Upper lobe of left lung (tissue), 6 donors: ENCODE results near the gene LYSMD2. TPM values are rescaled to one million over a fixed set of nuclear protein-coding genes. Genes with fewer than 3 reads are reported as not detected.

ENCODE experiments used
- ATAC-seq, 2 donors: fragments of 200-7000 bp; cut with Tn5 transposase; one replicate each; pipeline ENCODE4 v1.9.1; 2022; ENCODE audit warnings: mild to moderate bottlenecking in 2 of 2, moderate library complexity in 2 of 2; ENCODE audit not compliant: low FRiP score in 2 of 2
- DNase-seq, 2 donors: peaks; one replicate each; pipeline ENCODE4 v3.0.0-alpha.2; 2019 to 2020
- H3K27ac ChIP-seq, 4 donors: fragments of 200-600 bp; sonication (generic); one replicate each; pipeline ENCODE4 v1.5.1; 2016 to 2019
- H3K27me3 ChIP-seq, 4 donors: fragments of 200-600 bp; sonication (generic); one replicate each; pipeline ENCODE4 v1.5.1; 2017 to 2019
- H3K36me3 ChIP-seq, 4 donors: fragments of 200-600 bp; sonication (generic); one replicate each; pipeline ENCODE4 v1.5.1; 2016 to 2019
- H3K4me1 ChIP-seq, 4 donors: fragments of 200-600 bp; sonication (generic); one replicate each; pipeline ENCODE4 v1.5.1; 2018 to 2019
- H3K4me3 ChIP-seq, 4 donors: fragments of 200-600 bp; sonication (generic); one replicate each; pipeline ENCODE4 v1.5.1; 2017 to 2019; ENCODE audit warnings: mild to moderate bottlenecking in 2 of 4, moderate library complexity in 1 of 4
- H3K9me3 ChIP-seq, 4 donors: fragments of 200-600 bp; sonication (generic); one replicate each; pipeline ENCODE4 v1.5.1; 2018 to 2019
- EP300 ChIP-seq, 4 donors: sonication (generic); formaldehyde crosslinking; IDR thresholded peaks; one replicate each; pipeline ENCODE4 v1.5.1; 2017; ENCODE audit warnings: antibody characterized with exemption in 4 of 4, control low read depth in 2 of 4
- POLR2A ChIP-seq, 4 donors: fragments of 450-650 bp; IDR thresholded peaks; one replicate each; pipeline ENCODE4 v1.5.1; 2016 to 2017; ENCODE audit warnings: antibody characterized with exemption in 4 of 4, mild to moderate bottlenecking in 2 of 4
- POLR2AphosphoS5 ChIP-seq, 2 donors: sonication (generic); formaldehyde crosslinking; IDR thresholded peaks; one replicate each; pipeline ENCODE4 v1.5.1; 2017; ENCODE audit warnings: antibody characterized with exemption in 2 of 2
- WGBS, 2 donors: methylation state at CpG; one replicate each; pipeline ENCODE4 v1.1.5; 2017 to 2018; 5-methylcytosine and 5-hydroxymethylcytosine counted together
- total RNA-seq, 6 donors: library from RNA; depleted of rRNA in 4 of 6; stranded (reverse); fragments of >200 nt in 4 of 6; gene quantifications; one replicate each; pipeline versions ENCODE4 v1.1.0 to v1.2.1, GENCODE V29; 2016 to 2021
- TF ChIP-seq, protein P1 (sequence below), 6 experiments: fragments of 450-650 bp in 4 of 6; fragments of 200-600 bp in 2 of 6; sonication (generic) in 2 of 6; IDR thresholded peaks; one replicate each; pipeline ENCODE4 v1.5.1; 2016 to 2019; ENCODE audit warnings: antibody characterized with exemption in 6 of 6
- donor health status: DM: no; HTN: no; CAD: no; lungs with moderate emphysema.
- donor health status: DM: no; HTN: yes; CAD: no; lungs with severe emphysema.

LYSMD2 gene
- total RNA-seq, 6 donors from 2014 or later, result 13.4 to 22.8 (median 17.9) TPM

DNA sequence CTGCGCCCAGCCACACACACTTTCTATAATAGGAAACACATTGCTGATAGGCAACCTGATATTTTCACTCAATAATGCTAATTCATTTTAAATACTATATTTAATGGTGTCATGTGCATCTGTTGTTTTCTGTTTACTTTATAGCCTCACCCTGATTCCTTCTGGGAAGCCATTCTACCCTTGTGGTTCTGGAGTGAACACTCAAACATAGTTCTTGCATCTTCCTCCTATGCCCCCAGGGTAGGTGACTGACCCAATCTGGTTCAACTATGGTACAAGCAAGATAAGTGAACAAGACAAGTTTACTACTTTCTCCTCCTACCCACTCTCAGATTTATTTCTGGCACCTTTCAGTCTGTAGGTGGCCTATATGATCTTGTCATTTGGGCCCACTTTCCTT is 60.4 kb downstream of the LYSMD2 start:
- H3K36me3 ChIP-seq, result no peaks in the 10 kb centered on the region
- no peak overlapping the region for H3K4me3 ChIP-seq
- no peak for DNase-seq
- no peak for ATAC-seq
- 89 to 94% methylated on average over 1 of the region's 1 CpG for WGBS, 2 donors
- H3K27ac ChIP-seq, result no peak overlapping the region
- no peaks in the 10 kb centered on the region for H3K9me3 ChIP-seq
- peaks cover 0 to 4% (median 0%) of the 10 kb centered on the region in 4 donors for H3K27me3 ChIP-seq
- no peak for TF ChIP-seq POLR2A (IDR thresholded peaks at IDR 0.05)
- TF ChIP-seq EP300 (IDR thresholded peaks at IDR 0.05), result no peak
- TF ChIP-seq, protein P1, sequence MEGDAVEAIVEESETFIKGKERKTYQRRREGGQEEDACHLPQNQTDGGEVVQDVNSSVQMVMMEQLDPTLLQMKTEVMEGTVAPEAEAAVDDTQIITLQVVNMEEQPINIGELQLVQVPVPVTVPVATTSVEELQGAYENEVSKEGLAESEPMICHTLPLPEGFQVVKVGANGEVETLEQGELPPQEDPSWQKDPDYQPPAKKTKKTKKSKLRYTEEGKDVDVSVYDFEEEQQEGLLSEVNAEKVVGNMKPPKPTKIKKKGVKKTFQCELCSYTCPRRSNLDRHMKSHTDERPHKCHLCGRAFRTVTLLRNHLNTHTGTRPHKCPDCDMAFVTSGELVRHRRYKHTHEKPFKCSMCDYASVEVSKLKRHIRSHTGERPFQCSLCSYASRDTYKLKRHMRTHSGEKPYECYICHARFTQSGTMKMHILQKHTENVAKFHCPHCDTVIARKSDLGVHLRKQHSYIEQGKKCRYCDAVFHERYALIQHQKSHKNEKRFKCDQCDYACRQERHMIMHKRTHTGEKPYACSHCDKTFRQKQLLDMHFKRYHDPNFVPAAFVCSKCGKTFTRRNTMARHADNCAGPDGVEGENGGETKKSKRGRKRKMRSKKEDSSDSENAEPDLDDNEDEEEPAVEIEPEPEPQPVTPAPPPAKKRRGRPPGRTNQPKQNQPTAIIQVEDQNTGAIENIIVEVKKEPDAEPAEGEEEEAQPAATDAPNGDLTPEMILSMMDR (IDR thresholded peaks at IDR 0.05), result no peak
- TF ChIP-seq POLR2AphosphoS5 (IDR thresholded peaks at IDR 0.05), result no peak
- peaks cover 6 to 10% (median 7%) of the 10 kb centered on the region in 4 donors for H3K4me1 ChIP-seq

GRCh38 chr15:51675234-51675633 is 62.2 kb downstream of the LYSMD2 start:
- Histone ChIP-seq H3K36me3 (no peaks in the 10 kb centered on the region), H3K9me3 (no peaks in the 10 kb centered on the region), H3K27ac (no peak overlapping the region), H3K4me1 (no peaks in the 10 kb centered on the region), H3K4me3 (no peak overlapping the region), H3K27me3 (no peaks in the 10 kb centered on the region)
- DNase-seq, result no peak
- TF ChIP-seq EP300 (IDR thresholded peaks at IDR 0.05) (no peak), POLR2A (IDR thresholded peaks at IDR 0.05) (no peak), POLR2AphosphoS5 (IDR thresholded peaks at IDR 0.05) (no peak)
- TF ChIP-seq, protein P1 (IDR thresholded peaks at IDR 0.05), result no peak
- no peak for ATAC-seq
- 18 to 40% methylated on average over 1 of the region's 1 CpG for WGBS, 2 donors

Other genes starting within 250 kb of the LYSMD2 start
- gene DMXL2, start 114.9 kb downstream of the LYSMD2 start, total RNA-seq, result 100 to 1,000 TPM in 1 of 6 donors, 10 to 100 TPM in 5; 39.8 to 140 (median 58.1) TPM
- gene SCG3, start 56.2 kb downstream of the LYSMD2 start, total RNA-seq, result under 1 TPM in 4 of 6 donors, not detected in 2; 0.14 to 0.40 (median 0.27) TPM
- gene TMOD2, start 13.9 kb upstream of the LYSMD2 start, total RNA-seq, result 10 to 100 TPM in 3 of 6 donors, 1 to 10 TPM in 3; 5.6 to 13.8 (median 10.9) TPM
- gene TMOD3, start 92.0 kb upstream of the LYSMD2 start, total RNA-seq, result 10 to 100 TPM; 40.4 to 81.6 (median 72.7) TPM
- gene LEO1, start 234.1 kb upstream of the LYSMD2 start, total RNA-seq, result 10 to 100 TPM in 4 of 6 donors, 1 to 10 TPM in 2; 9.8 to 25.1 (median 14.2) TPM